NB4 (cell line): Measurements from ENCODE around the gene CMSS1.

ENCODE experiments used
- DNase-seq: peaks from one replicate; pipeline ENCODE4 v3.0.0; 2010; ENCODE audit warnings: low read depth
- H3K4me3 ChIP-seq: one replicate; pipeline ENCODE4 v1.5.1; 2011; ENCODE audit warnings: mild to moderate bottlenecking, low read depth, low read length, moderate library complexity
- CTCF ChIP-seq: IDR thresholded peaks from one replicate; pipeline ENCODE4 v1.5.1; 2012; ENCODE audit warnings: low read depth, low read length
- MAX ChIP-seq: IDR thresholded peaks from 2 replicates; pipeline ENCODE4 v1.6.1; 2011; ENCODE audit warnings: low read depth, low read length
- MYC ChIP-seq: IDR thresholded peaks from 2 replicates; pipeline ENCODE4 v1.6.1; 2011; ENCODE audit warnings: low read depth, low read length
- POLR2A ChIP-seq: IDR thresholded peaks from 2 replicates; pipeline ENCODE4 v1.6.1; 2011; ENCODE audit warnings: mild to moderate bottlenecking; ENCODE audit not compliant: insufficient read length; ENCODE audit errors: extremely low read depth

CMSS1 gene

DNA sequence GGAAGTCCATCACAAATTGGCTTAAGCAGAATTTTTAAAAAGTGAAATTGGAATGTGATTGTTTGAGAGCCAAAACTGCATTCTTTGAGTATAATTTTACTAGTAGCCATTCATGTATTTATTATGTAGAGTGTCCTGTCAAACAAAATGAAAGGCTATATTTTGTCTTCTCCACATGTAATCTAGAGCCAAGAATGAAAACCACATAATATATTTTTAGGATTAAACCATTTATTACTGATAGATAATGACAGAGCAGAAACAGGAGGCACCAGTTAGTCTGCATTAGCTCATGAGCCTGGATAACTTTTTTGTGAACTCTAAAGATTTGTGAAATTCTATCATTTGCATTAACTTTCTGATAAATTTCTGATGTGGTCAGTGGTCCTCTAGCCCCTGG, 166.5 kb downstream of the CMSS1 start:
- no peak overlapping the region for H3K4me3 ChIP-seq

DNA sequence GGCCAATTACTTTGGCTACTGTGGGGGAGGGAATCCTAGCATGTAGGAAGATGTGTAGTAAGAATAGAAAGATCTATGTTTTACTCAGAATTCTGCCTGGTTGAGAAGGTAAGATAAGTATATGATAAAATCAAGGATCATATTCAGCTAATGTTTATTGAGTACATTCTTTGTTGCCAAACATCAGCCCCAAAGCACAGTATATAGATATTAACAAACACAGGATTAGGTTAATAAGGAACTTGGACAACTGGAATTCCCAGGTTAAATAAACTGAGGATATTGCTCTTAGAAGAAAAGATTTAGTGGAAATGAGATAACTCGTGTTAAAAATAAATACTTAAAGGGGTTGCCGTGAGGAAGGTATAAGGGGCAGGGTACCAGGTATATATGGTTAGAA, 167.0 kb downstream of the CMSS1 start:
- no peak for DNase-seq
- no peak overlapping the region for H3K4me3 ChIP-seq
- TF ChIP-seq POLR2A, result no peak
- TF ChIP-seq MAX, result no peak
- no peak for TF ChIP-seq MYC
- no peak for TF ChIP-seq CTCF

More for the DNA sequence above, 166.5 kb downstream of the CMSS1 start:
- TF ChIP-seq MYC, result no peak
- TF ChIP-seq MAX, result no peak
- DNase-seq, result no peak

GRCh38 chr3:99990179-99990578, 172.5 kb downstream of the CMSS1 start:
- no peak for DNase-seq
- no peak overlapping the region for H3K4me3 ChIP-seq
- TF ChIP-seq MYC, result no peak
- TF ChIP-seq POLR2A, result no peak
- no peak for TF ChIP-seq MAX
- no peak for TF ChIP-seq CTCF

DNA sequence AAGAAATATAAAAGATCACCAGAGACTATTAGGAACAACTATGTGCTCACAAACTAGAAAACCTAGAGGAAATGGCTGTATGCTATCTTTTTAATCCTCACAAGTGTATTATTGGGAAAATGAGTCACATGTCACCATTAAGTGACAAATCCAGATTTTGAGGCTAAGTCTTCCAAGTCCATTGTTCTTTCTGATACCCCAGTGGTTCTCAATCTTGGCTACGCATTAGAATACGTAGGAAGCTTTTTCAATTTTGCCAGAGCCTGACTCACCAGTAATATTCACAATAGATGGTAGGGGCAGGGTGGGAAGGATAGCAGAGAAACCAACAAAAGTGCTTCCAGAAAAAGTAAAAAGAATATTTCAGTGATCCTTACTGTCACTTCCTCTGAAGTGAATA, 179.6 kb downstream of the CMSS1 start:
- no peak for TF ChIP-seq MYC
- TF ChIP-seq MAX, result no peak
- TF ChIP-seq CTCF, result no peak
- TF ChIP-seq POLR2A, result no peak
- no peak for DNase-seq
- no peak overlapping the region for H3K4me3 ChIP-seq

DNA sequence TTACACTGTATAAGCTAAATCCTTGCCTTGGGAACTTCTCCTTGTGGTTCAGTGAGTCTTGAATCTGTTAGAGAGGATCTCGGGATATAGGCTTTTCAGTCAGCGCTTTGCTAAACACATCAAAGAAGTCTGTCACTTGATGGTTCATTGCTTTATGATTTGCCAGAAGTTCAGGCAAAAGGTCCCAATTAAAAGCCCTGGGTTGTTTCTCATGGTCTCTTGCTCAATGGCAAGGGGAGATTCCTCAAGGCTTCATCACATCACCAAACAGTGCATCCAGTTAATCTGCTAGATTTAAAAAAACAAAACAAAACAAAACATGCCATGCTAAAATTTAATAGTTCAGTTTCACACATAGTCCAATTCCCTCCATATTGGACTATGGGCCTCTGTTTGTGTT, 181.9 kb downstream of the CMSS1 start:
- DNase-seq, result no peak
- TF ChIP-seq MAX (no peak), POLR2A (no peak), MYC (no peak), CTCF (no peak)
- H3K4me3 ChIP-seq, result no peak overlapping the region

DNA sequence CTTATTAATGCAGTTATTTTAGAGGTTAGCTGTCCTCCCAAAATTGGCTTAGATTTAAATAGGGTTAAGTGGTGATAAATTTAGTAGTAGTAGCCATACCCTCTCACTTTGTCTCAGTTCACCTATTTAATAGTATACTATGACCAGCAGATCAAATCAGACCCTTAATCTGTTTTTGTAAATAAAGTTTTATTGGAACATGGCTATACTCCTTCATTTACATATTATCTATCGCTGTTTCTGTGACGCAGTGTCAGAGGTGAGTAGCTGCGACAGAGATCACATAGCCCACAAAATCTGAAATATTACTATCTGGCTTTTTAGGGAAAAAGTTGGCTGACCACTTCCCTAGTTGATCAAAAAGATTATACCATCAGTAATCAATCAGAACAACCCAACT, 183.4 kb downstream of the CMSS1 start:
- DNase-seq, result no peak
- H3K4me3 ChIP-seq, result no peak overlapping the region
- TF ChIP-seq CTCF (no peak), MAX (no peak), MYC (no peak)
